Measurements from ENCODE around the gene TRNT1.
A peak's percentile ranks its signal among the peaks of the same experiment; 100 is the strongest.

TRNT1 gene

DNA sequence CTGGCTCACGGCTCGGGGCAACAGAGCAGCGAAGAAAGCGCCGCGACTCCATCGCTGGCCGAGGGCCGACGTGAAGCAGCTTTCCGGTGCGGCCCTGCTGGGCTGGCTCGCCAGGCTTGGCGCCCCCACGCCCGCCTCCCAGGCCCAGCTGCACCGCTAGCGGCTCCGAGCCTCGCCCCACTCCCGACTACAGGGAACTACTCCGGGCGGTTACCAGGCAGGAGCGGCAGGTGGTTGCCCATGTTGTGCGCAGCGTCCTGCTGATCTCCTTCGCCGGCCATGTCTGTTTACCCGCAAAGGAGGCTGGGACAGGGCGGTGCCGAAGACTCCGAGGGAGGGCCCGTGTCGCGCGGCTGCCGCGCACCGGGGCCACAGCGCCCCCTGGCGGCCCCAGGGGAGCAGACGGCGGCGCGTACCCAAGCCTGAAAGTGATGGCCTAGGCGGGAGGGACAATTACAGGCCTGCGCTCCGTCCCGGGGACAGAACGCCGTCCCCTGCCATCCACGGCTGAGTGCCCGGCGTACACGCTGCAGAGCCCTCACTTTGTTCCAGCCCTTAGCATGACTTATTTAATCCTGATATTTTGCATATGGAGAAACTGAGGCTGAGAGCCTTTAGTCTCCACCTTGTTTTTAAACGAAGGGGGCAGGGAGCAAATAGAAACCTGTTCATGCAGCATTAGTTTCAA, 52.8 kb downstream of the TRNT1 start, which contains the start of gene CRBN:
CRBN (minus strand) TSS at position 285 of the 688 bp plus-strand sequence; CDS start at position 281, 4 bp downstream.
- peak; percentile 56 for DNase-seq

DNA sequence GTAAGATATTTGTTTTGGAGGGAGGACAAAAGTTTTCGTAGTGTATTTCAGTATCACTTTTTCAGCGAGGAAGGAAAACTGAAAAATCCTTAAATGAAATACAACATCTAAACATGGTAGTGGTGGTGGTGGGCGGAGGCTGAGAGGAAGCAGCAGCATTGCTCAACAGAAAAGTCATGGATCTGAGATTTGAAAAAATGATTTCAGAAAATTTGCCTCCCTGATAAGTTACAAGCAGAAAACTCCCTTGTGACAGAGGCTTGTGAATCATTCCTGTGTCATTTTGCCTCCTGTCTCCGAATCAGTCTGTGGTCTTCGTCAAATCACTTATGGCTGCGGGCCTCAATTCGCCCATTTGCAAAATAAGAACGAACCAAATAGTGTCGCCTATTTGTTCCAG, 53.7 kb downstream of the TRNT1 start:
- DNase-seq = no peak

DNA sequence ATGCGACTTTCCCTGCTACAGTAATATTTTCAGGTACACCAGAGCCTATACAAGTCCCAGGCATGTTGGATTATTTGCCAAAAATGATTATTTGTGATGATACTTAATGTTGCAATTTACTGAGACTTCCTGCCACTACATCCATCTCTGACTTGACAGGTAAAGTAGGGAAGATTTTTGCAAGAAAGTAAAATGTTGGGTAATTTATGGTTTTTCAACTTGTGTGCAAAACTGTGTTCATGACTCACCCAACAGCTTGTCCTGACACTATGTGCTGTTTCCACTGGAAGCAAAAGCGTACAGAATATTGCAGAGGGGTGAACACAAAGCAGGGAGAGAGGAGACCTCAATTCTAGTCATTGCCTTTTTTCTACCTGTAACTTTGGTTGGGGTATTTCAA, 58.1 kb downstream of the TRNT1 start:
- DNase-seq = no peak

GRCh38 chr3:3189102-3189727, 62.5 kb downstream of the TRNT1 start:
- DNase-seq = no peak

DNA sequence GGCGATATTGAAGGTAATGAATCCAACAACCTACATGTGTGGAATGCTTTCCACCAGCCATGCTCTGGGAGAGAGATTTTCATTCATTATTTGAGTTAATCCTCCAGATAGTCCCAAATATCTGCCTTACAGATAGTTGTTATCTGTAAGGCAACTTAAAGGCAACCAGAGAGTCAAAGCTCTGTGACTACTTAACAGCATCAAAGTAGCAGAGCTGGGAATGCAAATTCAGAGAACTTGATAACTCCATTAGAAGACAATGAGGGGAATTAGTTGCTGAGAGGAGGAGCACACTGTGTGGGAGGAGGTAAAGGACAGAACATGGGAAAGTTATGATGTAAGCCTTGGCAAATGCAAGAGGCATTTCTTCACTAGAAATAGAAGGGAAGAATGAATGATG, 63.2 kb downstream of the TRNT1 start:
- no peak for DNase-seq

DNA sequence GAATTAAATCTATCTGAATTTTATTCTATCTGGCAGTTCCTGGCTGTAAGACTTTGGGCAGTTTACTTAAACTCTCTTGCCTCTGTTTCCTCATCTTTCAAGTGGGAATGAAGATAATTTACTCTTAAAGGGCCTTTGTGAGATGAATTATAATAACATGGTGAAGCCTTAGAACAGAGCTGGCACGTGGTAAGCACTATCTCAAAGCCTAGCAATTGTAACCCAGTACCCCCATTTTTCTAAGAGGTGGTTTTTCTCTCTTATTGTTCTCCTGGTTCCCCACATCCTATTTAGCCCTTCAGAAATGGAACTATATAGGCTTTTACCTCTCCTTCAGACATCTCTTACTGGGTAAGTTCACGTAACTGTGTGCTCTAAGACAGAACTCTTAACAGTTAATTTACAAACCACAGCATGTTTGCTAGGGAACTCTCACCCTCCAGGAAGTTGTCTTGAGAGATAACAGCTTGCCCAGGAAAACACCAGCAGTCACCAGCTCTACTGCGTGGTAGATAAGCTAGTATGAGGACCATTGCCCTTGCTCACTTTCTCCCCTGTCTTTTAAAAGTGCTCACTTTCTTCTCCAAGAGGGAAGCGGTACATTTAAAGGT, 65.0 kb downstream of the TRNT1 start:
- no peak for DNase-seq

DNA sequence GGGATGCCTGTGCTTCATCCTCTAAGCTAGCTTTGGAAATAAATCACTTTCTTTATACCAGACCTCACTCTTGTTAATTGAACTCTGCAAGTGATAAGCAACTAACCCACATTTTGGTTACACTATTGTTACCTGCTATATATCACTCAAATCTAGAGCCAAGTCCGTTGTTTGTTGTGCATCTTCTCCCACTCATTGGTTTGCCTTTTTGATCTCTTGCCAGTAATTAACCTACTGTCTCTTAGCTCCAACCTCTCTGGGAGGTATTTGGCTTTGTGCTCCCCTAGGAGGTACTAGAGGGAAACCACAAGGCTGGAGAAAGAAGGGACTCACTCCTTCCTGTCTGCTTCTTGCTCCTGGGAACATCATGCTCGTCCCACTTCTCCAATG, 65.5 kb downstream of the TRNT1 start:
- no peak for DNase-seq

DNA sequence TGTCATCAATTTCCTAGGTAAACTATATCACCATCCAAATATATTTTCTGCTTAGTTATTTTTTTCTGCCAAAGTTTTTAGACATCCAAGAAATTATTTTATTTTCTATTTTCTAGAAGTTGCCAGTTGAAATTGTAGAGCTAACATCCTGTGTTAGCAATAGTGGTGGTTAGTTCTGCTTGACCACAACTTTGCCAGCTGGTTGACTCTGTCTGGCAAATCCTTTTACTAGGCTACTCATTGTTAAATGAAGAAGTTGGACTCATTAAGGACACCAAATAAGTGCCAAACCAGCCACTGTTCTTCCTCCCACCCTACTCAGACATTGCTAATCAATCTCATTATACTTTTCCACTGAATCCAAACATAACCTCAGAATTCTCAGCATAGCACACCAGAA, 68.1 kb downstream of the TRNT1 start:
- no peak for DNase-seq

DNA sequence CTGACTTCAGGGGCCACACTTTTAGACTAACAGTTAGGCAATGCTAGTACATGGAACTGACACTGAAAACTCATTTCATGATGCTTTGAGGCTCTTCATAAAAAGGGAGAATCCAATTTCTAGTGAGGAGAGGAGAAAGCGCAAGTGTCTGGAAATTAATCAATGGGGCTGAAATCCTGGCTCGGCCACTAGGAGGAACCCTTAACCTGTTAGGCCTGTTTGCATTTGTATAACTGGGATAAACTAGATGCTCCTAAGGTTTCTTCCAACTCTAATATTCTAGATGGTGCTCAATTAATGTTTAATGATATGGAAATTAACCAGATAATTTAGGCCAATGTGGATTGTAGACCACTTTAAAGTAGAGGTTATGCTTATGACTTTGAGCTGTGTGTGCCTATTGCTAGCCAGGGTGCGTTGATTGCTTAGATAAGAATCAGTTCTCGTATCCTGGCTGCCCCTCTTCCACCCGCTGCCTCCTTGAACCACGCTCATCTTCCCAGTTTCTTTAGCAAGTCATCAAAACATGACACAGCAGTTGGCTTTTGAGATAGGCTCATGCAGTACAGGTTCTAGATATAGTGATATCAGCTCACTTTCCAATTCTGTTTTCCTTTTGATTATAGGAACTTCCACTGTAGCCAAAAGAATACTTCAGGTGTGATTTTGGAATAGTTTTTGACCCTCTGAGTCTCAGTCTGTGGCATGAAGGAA, 69.6 kb downstream of the TRNT1 start:
- DNase-seq = no peak
